Neural progenitor cell (in vitro differentiated cells): ENCODE results near the gene COPS9. TPM values are rescaled to one million over a fixed set of nuclear protein-coding genes. Genes with fewer than 3 reads are reported as not detected.

ENCODE experiments used
- DNase-seq: peaks from one replicate; pipeline ENCODE4 v3.0.0-alpha.2; 2016; ENCODE audit warnings: low spot score
- H2AFZ ChIP-seq: fragments of 200-600 bp; sonication (generic); replicated peaks from 2 replicates; pipeline ENCODE4 v1.6.1; 2016; ENCODE audit warnings: antibody characterized with exemption
- H3F3A ChIP-seq: fragments of 200-600 bp; sonication (generic); 2 replicates; pipeline ENCODE4 v1.6.1; 2016; ENCODE audit warnings: antibody characterized with exemption, low read depth
- H3K27ac ChIP-seq: fragments of 200-600 bp; sonication (generic); 2 replicates; pipeline ENCODE4 v1.5.1; 2016; ENCODE audit warnings: mild to moderate bottlenecking
- H3K27me3 ChIP-seq: fragments of 200-600 bp; sonication (generic); 2 replicates; pipeline ENCODE4 v1.6.1; 2016; ENCODE audit warnings: mild to moderate bottlenecking, moderate library complexity
- H3K36me3 ChIP-seq: fragments of 200-600 bp; sonication (generic); 2 replicates; pipeline ENCODE4 v1.5.1; 2016
- H3K4me1 ChIP-seq: fragments of 200-600 bp; sonication (generic); 2 replicates; pipeline ENCODE4 v1.6.1; 2016; ENCODE audit warnings: mixed run types
- H3K4me2 ChIP-seq: fragments of 200-600 bp; sonication (generic); 2 replicates; pipeline ENCODE4 v1.6.1; 2016
- H3K4me3 ChIP-seq: fragments of 200-600 bp; sonication (generic); 2 replicates; pipeline ENCODE4 v1.5.1; 2016
- H3K79me2 ChIP-seq: fragments of 200-600 bp; sonication (generic); 2 replicates; pipeline ENCODE4 v1.6.1; 2016; ENCODE audit warnings: low read depth
- H3K9ac ChIP-seq: fragments of 200-600 bp; sonication (generic); 2 replicates; pipeline ENCODE4 v1.6.1; 2016
- H3K9me3 ChIP-seq: fragments of 200-600 bp; sonication (generic); 2 replicates; pipeline ENCODE4 v1.5.1; 2016; ENCODE audit warnings: low read depth
- H4K20me1 ChIP-seq: fragments of 200-600 bp; sonication (generic); 2 replicates; pipeline ENCODE4 v1.6.1; 2016; ENCODE audit warnings: low read depth
- H3K27ac Mint-ChIP-seq: 3 replicates; pipeline ENCODE4 v1.8.0; 2021; ENCODE audit warnings: mixed read lengths
- H3K27me3 Mint-ChIP-seq: 2 replicates; pipeline ENCODE4 v1.8.0; 2022; ENCODE audit warnings: low read depth, mild to moderate bottlenecking, inconsistent platforms, moderate library complexity, mixed read lengths; ENCODE audit not compliant: insufficient read depth
- H3K36me3 Mint-ChIP-seq: 3 replicates; pipeline ENCODE4 v1.8.0; 2021; ENCODE audit warnings: mixed read lengths
- H3K4me1 Mint-ChIP-seq: 3 replicates; pipeline ENCODE4 v1.8.0; 2021; ENCODE audit warnings: mixed read lengths
- H3K4me3 Mint-ChIP-seq: 3 replicates; pipeline ENCODE4 v1.8.0; 2021; ENCODE audit warnings: mild to moderate bottlenecking, moderate library complexity, mixed read lengths
- H3K9me3 Mint-ChIP-seq: 3 replicates; pipeline ENCODE4 v1.8.0; 2020; ENCODE audit warnings: mixed read lengths
- CTCF ChIP-seq: fragments of 200-600 bp; sonication (generic); IDR thresholded peaks from 2 replicates; pipeline ENCODE4 v1.5.1; 2017; ENCODE audit warnings: antibody characterized with exemption, mild to moderate bottlenecking
- EZH2 ChIP-seq: fragments of 200-600 bp; sonication (generic); IDR thresholded peaks from 2 replicates; pipeline ENCODE4 v1.6.1; 2017; ENCODE audit warnings: antibody characterized with exemption, mild to moderate bottlenecking, moderate library complexity
- EZH2phosphoT487 ChIP-seq: fragments of 200-600 bp; sonication (generic); IDR thresholded peaks from 2 replicates; pipeline ENCODE4 v1.6.1; 2017; ENCODE audit warnings: antibody characterized with exemption
- total RNA-seq: library from RNA; depleted of rRNA; stranded (reverse); fragments of >200 nt; gene quantifications from 2 replicates; pipeline ENCODE4 v1.2.3, GENCODE V29; 2015; ENCODE audit warnings: low replicate concordance

Gene COPS9
- total RNA-seq, 1 donor from 2014 or later = 83.9 TPM

DNA sequence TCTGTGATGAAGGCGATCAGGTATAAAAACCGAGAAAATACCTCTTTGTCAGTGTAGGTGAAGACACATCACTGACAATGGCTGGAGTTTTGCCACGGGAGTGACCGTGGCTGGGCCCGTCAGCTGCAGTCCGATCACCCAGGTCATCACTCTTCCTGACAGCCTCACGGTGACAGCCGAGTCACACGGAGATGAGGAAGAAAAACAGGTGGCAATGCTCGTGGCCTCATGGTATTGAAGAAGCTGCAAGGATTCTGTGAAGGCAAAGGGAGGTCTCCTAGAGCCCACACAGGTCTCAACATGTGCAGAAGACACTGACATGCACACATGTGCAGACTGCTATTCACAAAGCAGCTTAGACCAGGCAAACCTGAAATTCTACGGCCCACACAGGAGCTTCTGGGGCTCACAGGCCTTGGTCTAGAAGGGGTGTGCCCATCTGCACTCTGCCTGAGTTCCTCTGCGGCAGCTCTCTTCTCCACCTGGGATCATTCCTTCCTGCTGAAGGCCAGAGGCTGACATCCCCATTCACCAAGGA lies 7.4 kb downstream of the COPS9 start:
- Histone ChIP-seq H3K4me3 (no peak overlapping the region), H3K9ac (no peak overlapping the region), H3K4me2 (no peak overlapping the region), H3K27me3 (no peaks in the 10 kb centered on the region), H3K4me1 (no peaks in the 10 kb centered on the region), H3F3A (no peaks in the 10 kb centered on the region), H2AFZ (no peak overlapping the region), H3K79me2 (peaks cover 2% of the 10 kb centered on the region), H4K20me1 (no peaks in the 10 kb centered on the region), H3K27ac (no peak overlapping the region), H3K36me3 (no peaks in the 10 kb centered on the region), H3K9me3 (no peaks in the 10 kb centered on the region)
- Mint-ChIP-seq H3K36me3 (peaks cover 25% of the 10 kb centered on the region), H3K27me3 (peaks cover 4% of the 10 kb centered on the region), H3K4me3 (no peak overlapping the region), H3K9me3 (no peaks in the 10 kb centered on the region), H3K27ac (no peak overlapping the region), H3K4me1 (no peaks in the 10 kb centered on the region)
- no peak for DNase-seq
- TF ChIP-seq EZH2 = no peak
- no peak for TF ChIP-seq EZH2phosphoT487
- no peak for TF ChIP-seq CTCF

GRCh38 chr2:240127911-240128607 lies 8.0 kb downstream of the COPS9 start:
- Histone ChIP-seq H3K9ac (no peak overlapping the region), H3F3A (no peaks in the 10 kb centered on the region), H3K4me1 (no peaks in the 10 kb centered on the region), H3K27ac (no peak overlapping the region), H3K27me3 (no peaks in the 10 kb centered on the region), H3K4me2 (no peak overlapping the region), H2AFZ (no peak overlapping the region), H3K9me3 (no peaks in the 10 kb centered on the region), H4K20me1 (no peaks in the 10 kb centered on the region), H3K79me2 (no peaks in the 10 kb centered on the region), H3K4me3 (no peak overlapping the region), H3K36me3 (no peaks in the 10 kb centered on the region)
- no peak for DNase-seq
- TF ChIP-seq EZH2phosphoT487 = no peak
- TF ChIP-seq EZH2 = no peak
- TF ChIP-seq CTCF = no peak
- H3K9me3 Mint-ChIP-seq = no peaks in the 10 kb centered on the region
- H3K36me3 Mint-ChIP-seq = peaks cover 23% of the 10 kb centered on the region
- H3K27ac Mint-ChIP-seq = no peak overlapping the region
- H3K4me3 Mint-ChIP-seq = no peak overlapping the region
- H3K4me1 Mint-ChIP-seq = no peaks in the 10 kb centered on the region
- peaks cover 4% of the 10 kb centered on the region for H3K27me3 Mint-ChIP-seq

- peaks cover 23% of the 10 kb centered on the region for H3K36me3 Mint-ChIP-seq
- Histone ChIP-seq H3K9me3 (no peaks in the 10 kb centered on the region), H3K79me2 (no peaks in the 10 kb centered on the region), H3K27me3 (no peaks in the 10 kb centered on the region), H3K4me3 (no peak overlapping the region), H3K9ac (no peak overlapping the region), H3K4me1 (no peaks in the 10 kb centered on the region), H3K4me2 (no peak overlapping the region), H3F3A (no peaks in the 10 kb centered on the region), H4K20me1 (no peaks in the 10 kb centered on the region), H2AFZ (no peak overlapping the region), H3K36me3 (no peaks in the 10 kb centered on the region), H3K27ac (no peak overlapping the region)
- no peak overlapping the region for H3K27ac Mint-ChIP-seq
- no peak overlapping the region for H3K4me3 Mint-ChIP-seq
- TF ChIP-seq EZH2phosphoT487 (no peak), CTCF (no peak), EZH2 (no peak)
- H3K9me3 Mint-ChIP-seq = no peaks in the 10 kb centered on the region
- peaks cover 4% of the 10 kb centered on the region for H3K27me3 Mint-ChIP-seq
- no peaks in the 10 kb centered on the region for H3K4me1 Mint-ChIP-seq
- DNase-seq = no peak
Measured at GRCh38 chr2:240127191-240127750, 8.8 kb downstream of the COPS9 start.
